K562 (cell line): ENCODE results near the gene NT5C. TPM values are rescaled to one million over a fixed set of nuclear protein-coding genes. Genes with fewer than 3 reads are reported as not detected.
A peak's percentile ranks its signal among the peaks of the same experiment; 100 is the strongest.

Experiments used
- LEF1 ChIP-seq: fragments of 450-650 bp; IDR thresholded peaks from 2 replicates; pipeline ENCODE4 v1.6.1; 2016; ENCODE audit warnings: mild to moderate bottlenecking
- ZNF212 ChIP-seq: fragments of 450-650 bp; formaldehyde crosslinking; IDR thresholded peaks from 2 replicates; pipeline ENCODE4 v1.4.0; 2020; ENCODE audit warnings: mild to moderate bottlenecking
- polyA plus RNA-seq, 8 experiments: library from polyadenylated mRNA; depleted of rRNA in 4 of 8; stranded (reverse) in 5 of 8; unstranded in 3 of 8; fragments of >200 nt; fragmentation: Nextera tagmentation in 2 of 8; fragmentation: Illumina TruSeq in 1 of 8; extraction: Ambion mirVana in 2 of 8; extraction: Trizol in 1 of 8; gene quantifications; 2 replicates each; pipeline versions ENCODE4 v1.2.1 to v1.2.3, GENCODE V29; 2011 to 2014; ENCODE audit warnings: inconsistent platforms in 1 of 8, missing spikeins in 1 of 8
- total RNA-seq, 7 experiments: library from RNA; depleted of rRNA in 6 of 7; stranded (reverse); fragments of >200 nt in 6 of 7; fragmentation: Illumina TruSeq in 2 of 7; extraction: Trizol in 2 of 7; gene quantifications; 2 replicates each; pipeline versions ENCODE4 v1.2.1 to v1.2.3, GENCODE V29; 2011 to 2021; ENCODE audit warnings: low replicate concordance in 1 of 7
- TF ChIP-seq, protein P1 (sequence below): fragments of 450-650 bp; IDR thresholded peaks from 2 replicates; pipeline ENCODE4 v1.6.1; 2016; ENCODE audit warnings: low read depth
- TF ChIP-seq, protein P2 (sequence below): sonication (generic); formaldehyde crosslinking; IDR thresholded peaks from 2 replicates; pipeline ENCODE4 v1.8.0; 2022; ENCODE audit warnings: mild to moderate bottlenecking, missing genetic modification reagents
- TF ChIP-seq, protein P3 (sequence below): sonication (generic); formaldehyde crosslinking; IDR thresholded peaks from 2 replicates; pipeline ENCODE4 v1.8.0; 2023; ENCODE audit warnings: missing genetic modification reagents, mild to moderate bottlenecking, borderline replicate concordance
- TF ChIP-seq, protein P4 (sequence below): fragments of 200-800 bp; sonication (Bioruptor generic); IDR thresholded peaks from 2 replicates; pipeline ENCODE4 v1.6.1; 2017; ENCODE audit warnings: missing genetic modification characterization, missing compliant biosample characterization

Gene NT5C
- total and polyA plus RNA-seq, 9 of the 15 experiments (the other 6 are each of a cell fraction or from before 2014, with no cell fraction given): 2.9 to 205 (median 45.0) TPM

DNA sequence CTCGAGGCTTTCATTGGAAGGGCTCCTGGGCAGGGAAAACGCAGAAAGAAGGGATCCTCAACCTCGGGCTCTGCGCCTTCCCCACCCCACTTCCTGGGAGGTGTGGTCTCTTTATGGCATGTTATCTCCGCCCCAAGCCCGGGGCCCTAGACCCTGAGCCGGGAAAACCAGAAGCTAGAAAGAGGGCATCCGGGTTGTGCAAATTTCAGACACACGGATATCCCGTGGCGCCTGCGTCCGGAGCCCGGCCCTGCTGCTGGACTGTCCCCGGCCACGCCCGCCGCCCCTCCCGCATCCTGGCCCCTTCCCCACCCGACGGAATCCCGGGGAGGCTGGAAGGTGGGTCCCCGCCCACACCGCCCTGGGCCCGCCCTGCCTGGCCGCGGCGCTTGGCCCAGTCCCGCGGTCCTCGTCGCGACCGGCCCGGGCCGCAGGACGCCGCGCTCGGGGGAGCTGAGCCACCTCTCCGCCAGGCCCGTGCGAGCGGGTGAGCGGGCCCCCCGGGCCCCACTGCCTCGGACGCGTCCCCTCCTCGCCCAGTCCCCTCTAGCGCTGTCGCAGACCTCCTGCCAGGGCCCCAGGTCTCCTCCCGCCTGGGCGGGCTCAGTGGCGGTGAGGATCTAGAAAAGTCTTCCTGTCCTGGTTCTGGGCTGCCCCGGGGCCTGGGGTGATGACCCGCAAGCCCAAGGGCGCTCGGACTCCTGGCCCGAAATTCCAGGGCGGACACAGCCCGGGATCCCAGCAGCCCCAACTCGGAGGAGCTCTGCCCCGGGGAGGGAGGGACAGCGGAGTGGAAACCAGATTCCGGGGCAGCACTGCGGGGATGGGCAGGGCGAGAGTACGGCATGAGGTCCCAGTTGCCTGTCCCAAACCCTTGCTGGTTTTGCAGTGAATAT, 43.7 kb downstream of the NT5C start, which contains the start of gene SLC16A5 (continued):
- TF ChIP-seq, protein P1, sequence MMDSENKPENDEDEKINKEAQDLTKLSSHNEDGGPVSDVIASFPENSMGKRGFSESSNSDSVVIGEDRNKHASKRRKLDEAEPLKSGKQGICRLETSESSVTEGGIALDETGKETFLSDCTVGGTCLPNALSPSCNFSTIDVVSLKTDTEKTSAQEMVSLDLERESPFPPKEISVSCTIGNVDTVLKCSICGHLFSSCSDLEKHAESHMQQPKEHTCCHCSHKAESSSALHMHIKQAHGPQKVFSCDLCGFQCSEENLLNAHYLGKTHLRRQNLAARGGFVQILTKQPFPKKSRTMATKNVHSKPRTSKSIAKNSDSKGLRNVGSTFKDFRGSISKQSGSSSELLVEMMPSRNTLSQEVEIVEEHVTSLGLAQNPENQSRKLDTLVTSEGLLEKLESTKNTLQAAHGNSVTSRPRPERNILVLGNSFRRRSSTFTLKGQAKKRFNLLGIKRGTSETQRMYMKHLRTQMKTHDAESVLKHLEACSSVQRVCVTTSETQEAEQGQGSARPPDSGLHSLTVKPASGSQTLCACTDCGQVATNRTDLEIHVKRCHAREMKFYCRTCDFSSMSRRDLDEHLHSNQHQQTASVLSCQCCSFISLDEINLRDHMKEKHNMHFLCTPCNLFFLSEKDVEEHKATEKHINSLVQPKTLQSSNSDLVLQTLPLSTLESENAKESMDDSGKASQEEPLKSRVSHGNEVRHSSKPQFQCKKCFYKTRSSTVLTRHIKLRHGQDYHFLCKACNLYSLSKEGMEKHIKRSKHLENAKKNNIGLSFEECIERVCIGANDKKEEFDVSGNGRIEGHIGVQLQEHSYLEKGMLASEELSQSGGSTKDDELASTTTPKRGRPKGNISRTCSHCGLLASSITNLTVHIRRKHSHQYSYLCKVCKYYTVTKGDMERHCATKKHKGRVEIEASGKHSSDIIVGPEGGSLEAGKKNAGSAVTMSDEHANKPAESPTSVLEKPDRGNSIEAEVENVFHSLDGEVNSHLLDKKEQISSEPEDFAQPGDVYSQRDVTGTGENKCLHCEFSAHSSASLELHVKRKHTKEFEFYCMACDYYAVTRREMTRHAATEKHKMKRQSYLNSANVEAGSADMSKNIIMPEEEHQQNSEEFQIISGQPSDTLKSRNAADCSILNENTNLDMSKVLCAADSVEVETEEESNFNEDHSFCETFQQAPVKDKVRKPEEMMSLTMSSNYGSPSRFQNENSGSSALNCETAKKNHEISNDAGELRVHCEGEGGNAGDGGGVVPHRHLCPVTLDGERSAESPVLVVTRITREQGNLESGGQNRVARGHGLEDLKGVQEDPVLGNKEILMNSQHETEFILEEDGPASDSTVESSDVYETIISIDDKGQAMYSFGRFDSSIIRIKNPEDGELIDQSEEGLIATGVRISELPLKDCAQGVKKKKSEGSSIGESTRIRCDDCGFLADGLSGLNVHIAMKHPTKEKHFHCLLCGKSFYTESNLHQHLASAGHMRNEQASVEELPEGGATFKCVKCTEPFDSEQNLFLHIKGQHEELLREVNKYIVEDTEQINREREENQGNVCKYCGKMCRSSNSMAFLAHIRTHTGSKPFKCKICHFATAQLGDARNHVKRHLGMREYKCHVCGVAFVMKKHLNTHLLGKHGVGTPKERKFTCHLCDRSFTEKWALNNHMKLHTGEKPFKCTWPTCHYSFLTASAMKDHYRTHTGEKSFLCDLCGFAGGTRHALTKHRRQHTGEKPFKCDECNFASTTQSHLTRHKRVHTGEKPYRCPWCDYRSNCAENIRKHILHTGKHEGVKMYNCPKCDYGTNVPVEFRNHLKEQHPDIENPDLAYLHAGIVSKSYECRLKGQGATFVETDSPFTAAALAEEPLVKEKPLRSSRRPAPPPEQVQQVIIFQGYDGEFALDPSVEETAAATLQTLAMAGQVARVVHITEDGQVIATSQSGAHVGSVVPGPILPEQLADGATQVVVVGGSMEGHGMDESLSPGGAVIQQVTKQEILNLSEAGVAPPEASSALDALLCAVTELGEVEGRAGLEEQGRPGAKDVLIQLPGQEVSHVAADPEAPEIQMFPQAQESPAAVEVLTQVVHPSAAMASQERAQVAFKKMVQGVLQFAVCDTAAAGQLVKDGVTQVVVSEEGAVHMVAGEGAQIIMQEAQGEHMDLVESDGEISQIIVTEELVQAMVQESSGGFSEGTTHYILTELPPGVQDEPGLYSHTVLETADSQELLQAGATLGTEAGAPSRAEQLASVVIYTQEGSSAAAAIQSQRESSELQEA: no peak
- TF ChIP-seq, protein P2, sequence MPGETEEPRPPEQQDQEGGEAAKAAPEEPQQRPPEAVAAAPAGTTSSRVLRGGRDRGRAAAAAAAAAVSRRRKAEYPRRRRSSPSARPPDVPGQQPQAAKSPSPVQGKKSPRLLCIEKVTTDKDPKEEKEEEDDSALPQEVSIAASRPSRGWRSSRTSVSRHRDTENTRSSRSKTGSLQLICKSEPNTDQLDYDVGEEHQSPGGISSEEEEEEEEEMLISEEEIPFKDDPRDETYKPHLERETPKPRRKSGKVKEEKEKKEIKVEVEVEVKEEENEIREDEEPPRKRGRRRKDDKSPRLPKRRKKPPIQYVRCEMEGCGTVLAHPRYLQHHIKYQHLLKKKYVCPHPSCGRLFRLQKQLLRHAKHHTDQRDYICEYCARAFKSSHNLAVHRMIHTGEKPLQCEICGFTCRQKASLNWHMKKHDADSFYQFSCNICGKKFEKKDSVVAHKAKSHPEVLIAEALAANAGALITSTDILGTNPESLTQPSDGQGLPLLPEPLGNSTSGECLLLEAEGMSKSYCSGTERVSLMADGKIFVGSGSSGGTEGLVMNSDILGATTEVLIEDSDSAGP (CRISPR knock-in tag): no peak
- TF ChIP-seq LEF1 (no peak), ZNF212 (CRISPR knock-in tag) (no peak)
- TF ChIP-seq, protein P3, sequence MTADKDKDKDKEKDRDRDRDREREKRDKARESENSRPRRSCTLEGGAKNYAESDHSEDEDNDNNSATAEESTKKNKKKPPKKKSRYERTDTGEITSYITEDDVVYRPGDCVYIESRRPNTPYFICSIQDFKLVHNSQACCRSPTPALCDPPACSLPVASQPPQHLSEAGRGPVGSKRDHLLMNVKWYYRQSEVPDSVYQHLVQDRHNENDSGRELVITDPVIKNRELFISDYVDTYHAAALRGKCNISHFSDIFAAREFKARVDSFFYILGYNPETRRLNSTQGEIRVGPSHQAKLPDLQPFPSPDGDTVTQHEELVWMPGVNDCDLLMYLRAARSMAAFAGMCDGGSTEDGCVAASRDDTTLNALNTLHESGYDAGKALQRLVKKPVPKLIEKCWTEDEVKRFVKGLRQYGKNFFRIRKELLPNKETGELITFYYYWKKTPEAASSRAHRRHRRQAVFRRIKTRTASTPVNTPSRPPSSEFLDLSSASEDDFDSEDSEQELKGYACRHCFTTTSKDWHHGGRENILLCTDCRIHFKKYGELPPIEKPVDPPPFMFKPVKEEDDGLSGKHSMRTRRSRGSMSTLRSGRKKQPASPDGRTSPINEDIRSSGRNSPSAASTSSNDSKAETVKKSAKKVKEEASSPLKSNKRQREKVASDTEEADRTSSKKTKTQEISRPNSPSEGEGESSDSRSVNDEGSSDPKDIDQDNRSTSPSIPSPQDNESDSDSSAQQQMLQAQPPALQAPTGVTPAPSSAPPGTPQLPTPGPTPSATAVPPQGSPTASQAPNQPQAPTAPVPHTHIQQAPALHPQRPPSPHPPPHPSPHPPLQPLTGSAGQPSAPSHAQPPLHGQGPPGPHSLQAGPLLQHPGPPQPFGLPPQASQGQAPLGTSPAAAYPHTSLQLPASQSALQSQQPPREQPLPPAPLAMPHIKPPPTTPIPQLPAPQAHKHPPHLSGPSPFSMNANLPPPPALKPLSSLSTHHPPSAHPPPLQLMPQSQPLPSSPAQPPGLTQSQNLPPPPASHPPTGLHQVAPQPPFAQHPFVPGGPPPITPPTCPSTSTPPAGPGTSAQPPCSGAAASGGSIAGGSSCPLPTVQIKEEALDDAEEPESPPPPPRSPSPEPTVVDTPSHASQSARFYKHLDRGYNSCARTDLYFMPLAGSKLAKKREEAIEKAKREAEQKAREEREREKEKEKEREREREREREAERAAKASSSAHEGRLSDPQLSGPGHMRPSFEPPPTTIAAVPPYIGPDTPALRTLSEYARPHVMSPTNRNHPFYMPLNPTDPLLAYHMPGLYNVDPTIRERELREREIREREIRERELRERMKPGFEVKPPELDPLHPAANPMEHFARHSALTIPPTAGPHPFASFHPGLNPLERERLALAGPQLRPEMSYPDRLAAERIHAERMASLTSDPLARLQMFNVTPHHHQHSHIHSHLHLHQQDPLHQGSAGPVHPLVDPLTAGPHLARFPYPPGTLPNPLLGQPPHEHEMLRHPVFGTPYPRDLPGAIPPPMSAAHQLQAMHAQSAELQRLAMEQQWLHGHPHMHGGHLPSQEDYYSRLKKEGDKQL (CRISPR knock-in tag): no peak
- TF ChIP-seq, protein P4, sequence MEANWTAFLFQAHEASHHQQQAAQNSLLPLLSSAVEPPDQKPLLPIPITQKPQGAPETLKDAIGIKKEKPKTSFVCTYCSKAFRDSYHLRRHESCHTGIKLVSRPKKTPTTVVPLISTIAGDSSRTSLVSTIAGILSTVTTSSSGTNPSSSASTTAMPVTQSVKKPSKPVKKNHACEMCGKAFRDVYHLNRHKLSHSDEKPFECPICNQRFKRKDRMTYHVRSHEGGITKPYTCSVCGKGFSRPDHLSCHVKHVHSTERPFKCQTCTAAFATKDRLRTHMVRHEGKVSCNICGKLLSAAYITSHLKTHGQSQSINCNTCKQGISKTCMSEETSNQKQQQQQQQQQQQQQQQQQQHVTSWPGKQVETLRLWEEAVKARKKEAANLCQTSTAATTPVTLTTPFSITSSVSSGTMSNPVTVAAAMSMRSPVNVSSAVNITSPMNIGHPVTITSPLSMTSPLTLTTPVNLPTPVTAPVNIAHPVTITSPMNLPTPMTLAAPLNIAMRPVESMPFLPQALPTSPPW (CRISPR knock-in tag): peak; percentile 86
